HG03378 (cell line): ENCODE measurements around the gene HMGA1.
"Not testable (repeated sequence)": the region's sequence is repeated elsewhere in the genome, so short reads cannot be mapped to it uniquely, and the experiment has no call there.

Source experiments
- ATAC-seq: cut with Tn5 transposase; IDR thresholded peaks from one replicate; pipeline ENCODE4 v1.9.1; 2021; ENCODE audit warnings: mild to moderate bottlenecking, moderate library complexity; ENCODE audit not compliant: unreplicated experiment

HMGA1 gene

GRCh38 chr6:34239893-34240292 is 3.2 kb downstream of the HMGA1 start:
- ATAC-seq = no peak

- ATAC-seq = no peak
Observed at GRCh38 chr6:34240329-34241248, 3.9 kb downstream of the HMGA1 start.

GRCh38 chr6:34241351-34242215 is 4.9 kb downstream of the HMGA1 start:
- no peak for ATAC-seq

- no peak for ATAC-seq
Observed at GRCh38 chr6:34242252-34243130, 5.8 kb downstream of the HMGA1 start.

- no peak for ATAC-seq
Observed at GRCh38 chr6:34243131-34243771, 6.6 kb downstream of the HMGA1 start.

- no peak for ATAC-seq
Observed at GRCh38 chr6:34243901-34244884, 7.5 kb downstream of the HMGA1 start.

- not testable (repeated sequence) for ATAC-seq
Observed at GRCh38 chr6:34245032-34245760, 8.5 kb downstream of the HMGA1 start.

GRCh38 chr6:34245761-34246140 is 9.1 kb downstream of the HMGA1 start:
- ATAC-seq = not testable (repeated sequence)

GRCh38 chr6:34246249-34246562 is 9.5 kb downstream of the HMGA1 start:
- no peak for ATAC-seq

GRCh38 chr6:34246563-34247391 is 10.1 kb downstream of the HMGA1 start:
- ATAC-seq = no peak

GRCh38 chr6:34247481-34248197 is 11.0 kb downstream of the HMGA1 start:
- no peak for ATAC-seq

GRCh38 chr6:34248198-34248726 is 11.6 kb downstream of the HMGA1 start:
- ATAC-seq = peak; percentile 20

GRCh38 chr6:34248727-34249468 is 12.2 kb downstream of the HMGA1 start, which contains the start of gene SMIM29:
Gene SMIM29, minus strand, starts transcription at chr6:34249006. Its CDS starts 1,215 bp downstream, at chr6:34247791.
- peak; percentile 60 for ATAC-seq

GRCh38 chr6:34249469-34250261 is 13.0 kb downstream of the HMGA1 start:
- peak; percentile 19 for ATAC-seq

GRCh38 chr6:34252395-34252794 is 15.7 kb downstream of the HMGA1 start:
- not testable (repeated sequence) for ATAC-seq
